Chondrocyte (in vitro differentiated cells): ENCODE data around the gene SPHKAP. TPM values are rescaled to one million over a fixed set of nuclear protein-coding genes. Genes with fewer than 3 reads are reported as not detected.

Source experiments
- DNase-seq: peaks from one replicate; pipeline ENCODE4 v3.0.0; 2021; ENCODE audit warnings: mixed read lengths, low spot score
- H3K27ac Mint-ChIP-seq: one replicate; pipeline ENCODE4 v1.8.0; 2021; ENCODE audit warnings: mild to moderate bottlenecking, moderate library complexity, mixed read lengths; ENCODE audit not compliant: unreplicated experiment
- H3K27me3 Mint-ChIP-seq: 2 replicates; pipeline ENCODE4 v1.8.0; 2021; ENCODE audit warnings: low read depth, mixed read lengths
- H3K36me3 Mint-ChIP-seq: 2 replicates; pipeline ENCODE4 v1.8.0; 2021; ENCODE audit warnings: low read depth, mixed read lengths
- H3K4me1 Mint-ChIP-seq: 2 replicates; pipeline ENCODE4 v1.8.0; 2021; ENCODE audit warnings: low read depth, mild to moderate bottlenecking, mixed read lengths
- H3K4me3 Mint-ChIP-seq: one replicate; pipeline ENCODE4 v1.8.0; 2021; ENCODE audit warnings: mild to moderate bottlenecking, moderate library complexity, mixed read lengths; ENCODE audit not compliant: unreplicated experiment
- H3K9me3 Mint-ChIP-seq: 2 replicates; pipeline ENCODE4 v1.8.0; 2021; ENCODE audit warnings: low read depth, mixed read lengths
- CTCF ChIP-seq: fragments of 200-600 bp; sonication (generic); IDR thresholded peaks from 2 replicates; pipeline ENCODE4 v1.5.0; 2021; ENCODE audit warnings: antibody characterized with exemption, mild to moderate bottlenecking, moderate library complexity
- total RNA-seq: library from RNA; stranded (reverse); gene quantifications from 3 replicates; pipeline ENCODE4 v1.2.1, GENCODE V29; 2021

SPHKAP gene
- total RNA-seq, 1 donor from 2014 or later, result not detected

DNA sequence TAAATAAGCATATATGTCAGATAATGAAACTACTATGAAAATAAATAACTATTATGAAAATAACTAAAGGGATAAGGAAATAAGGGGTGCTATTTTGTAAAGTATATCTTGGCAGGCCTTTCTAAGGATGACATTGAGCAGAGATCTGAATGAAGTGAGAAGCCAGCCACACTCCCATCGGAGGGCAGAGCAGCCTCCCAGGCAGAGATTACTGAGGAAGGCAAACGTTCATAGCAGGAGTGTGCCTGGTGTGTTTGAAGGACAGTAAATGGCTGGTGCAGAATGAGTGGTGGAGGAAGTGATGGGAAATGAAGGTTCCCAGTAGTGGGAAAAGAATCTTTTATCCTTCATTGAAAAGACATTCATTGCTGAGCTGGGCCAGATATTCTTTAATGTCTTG, 62.5 kb downstream of the SPHKAP start:
- peaks cover 12% of the 10 kb centered on the region for H3K27me3 Mint-ChIP-seq
- DNase-seq, result no peak
- H3K27ac Mint-ChIP-seq, result no peak overlapping the region
- H3K4me1 Mint-ChIP-seq, result no peaks in the 10 kb centered on the region
- no peak for TF ChIP-seq CTCF
- H3K4me3 Mint-ChIP-seq, result no peak overlapping the region
- H3K36me3 Mint-ChIP-seq, result no peaks in the 10 kb centered on the region
- H3K9me3 Mint-ChIP-seq, result no peaks in the 10 kb centered on the region

GRCh38 chr2:228107846-228108245, 73.6 kb downstream of the SPHKAP start:
- H3K27me3 Mint-ChIP-seq, result peaks cover 9% of the 10 kb centered on the region
- TF ChIP-seq CTCF, result no peak
- no peaks in the 10 kb centered on the region for H3K36me3 Mint-ChIP-seq
- H3K27ac Mint-ChIP-seq, result no peak overlapping the region
- H3K4me1 Mint-ChIP-seq, result no peaks in the 10 kb centered on the region
- H3K9me3 Mint-ChIP-seq, result no peaks in the 10 kb centered on the region
- DNase-seq, result no peak
- no peak overlapping the region for H3K4me3 Mint-ChIP-seq

DNA sequence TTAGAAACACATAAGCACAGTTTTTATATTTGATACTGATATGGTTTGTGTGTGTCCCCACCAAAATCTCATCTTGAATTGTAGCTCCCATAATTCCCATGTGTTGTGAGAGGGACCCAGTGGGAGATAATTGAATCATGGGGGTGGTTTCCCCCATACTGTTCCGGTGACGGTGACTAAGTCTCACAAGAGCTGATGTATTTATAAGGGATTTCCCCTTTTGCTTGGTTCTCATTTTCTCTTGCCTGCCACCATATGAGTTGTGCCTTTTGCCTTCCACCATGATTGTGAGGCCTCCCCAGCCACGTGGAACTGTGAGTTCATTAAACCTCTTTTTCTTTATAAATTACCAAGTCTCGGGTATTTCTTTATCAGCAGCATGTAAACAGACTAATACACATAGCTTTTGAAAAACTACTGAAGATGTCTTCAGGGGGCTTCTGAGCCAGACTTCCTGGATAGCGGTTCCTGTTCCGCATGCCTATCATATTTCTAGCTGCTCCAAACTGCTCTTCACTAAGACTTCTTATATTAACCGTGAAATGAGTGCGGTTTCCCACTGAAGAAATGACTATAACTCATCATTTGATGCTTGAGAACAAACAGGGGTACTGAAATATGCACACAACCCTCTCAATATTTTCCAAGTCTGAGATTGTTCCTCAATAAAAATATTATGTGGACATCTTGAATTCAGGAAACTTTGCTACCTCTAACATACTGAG, 75.8 kb downstream of the SPHKAP start:
- Mint-ChIP-seq H3K4me3 (no peak overlapping the region), H3K36me3 (no peaks in the 10 kb centered on the region), H3K27ac (no peak overlapping the region), H3K27me3 (peaks cover 7% of the 10 kb centered on the region), H3K9me3 (peaks cover 2% of the 10 kb centered on the region), H3K4me1 (no peaks in the 10 kb centered on the region)
- no peak for DNase-seq
- no peak for TF ChIP-seq CTCF

DNA sequence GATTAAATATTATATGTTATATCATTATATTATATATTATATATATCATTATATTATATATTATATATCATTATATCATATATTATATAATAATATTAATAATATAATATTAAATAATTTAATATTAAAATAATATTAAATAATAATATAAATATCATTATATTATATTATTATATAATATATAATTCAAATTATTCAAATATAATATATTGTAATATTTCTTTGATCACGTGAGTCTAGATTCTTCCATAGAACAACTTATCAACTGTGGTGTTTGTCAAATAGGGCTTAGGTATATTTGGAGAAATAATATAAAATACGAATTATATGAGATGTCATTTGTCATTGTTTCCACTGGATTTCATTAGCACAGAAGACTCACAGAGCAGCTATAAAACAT, 77.3 kb downstream of the SPHKAP start:
- no peak for TF ChIP-seq CTCF
- Mint-ChIP-seq H3K27me3 (peaks cover 7% of the 10 kb centered on the region), H3K4me3 (no peak overlapping the region)

GRCh38 chr2:228103379-228103778, 78.1 kb downstream of the SPHKAP start:
- peaks cover 15% of the 10 kb centered on the region for H3K9me3 Mint-ChIP-seq
- TF ChIP-seq CTCF, result no peak
- peaks cover 1% of the 10 kb centered on the region for H3K36me3 Mint-ChIP-seq
- no peak for DNase-seq
- H3K4me1 Mint-ChIP-seq, result no peaks in the 10 kb centered on the region
- peaks cover 7% of the 10 kb centered on the region for H3K27me3 Mint-ChIP-seq
- no peak overlapping the region for H3K4me3 Mint-ChIP-seq
- H3K27ac Mint-ChIP-seq, result no peak overlapping the region

More for the DNA sequence above, 77.3 kb downstream of the SPHKAP start:
- Mint-ChIP-seq H3K36me3 (peaks cover 1% of the 10 kb centered on the region), H3K4me1 (no peaks in the 10 kb centered on the region), H3K27ac (no peak overlapping the region), H3K9me3 (peaks cover 9% of the 10 kb centered on the region)
- DNase-seq, result no peak
